GM10266 (cell line): Measurements from ENCODE around the gene ZDHHC14.

Experiments
- DNase-seq: peaks from one replicate; pipeline ENCODE4 v3.0.0; 2012; ENCODE audit errors: extremely low spot score
- CTCF ChIP-seq: IDR thresholded peaks from 2 replicates; pipeline ENCODE4 v1.5.1; 2012; ENCODE audit warnings: mild to moderate bottlenecking, low read depth; ENCODE audit not compliant: control insufficient read depth, insufficient read depth; ENCODE audit errors: missing control alignments

ZDHHC14 gene

GRCh38 chr6:157536223-157536545, 155.2 kb downstream of the ZDHHC14 start:
- no peak for TF ChIP-seq CTCF
- no peak for DNase-seq

GRCh38 chr6:157537556-157537955, 156.6 kb downstream of the ZDHHC14 start:
- DNase-seq: no peak
- TF ChIP-seq CTCF: no peak

GRCh38 chr6:157538168-157538567, 157.2 kb downstream of the ZDHHC14 start:
- TF ChIP-seq CTCF: no peak
- DNase-seq: no peak

- no peak for TF ChIP-seq CTCF
- no peak for DNase-seq
Observed at GRCh38 chr6:157538698-157539097, 157.7 kb downstream of the ZDHHC14 start.

- no peak for TF ChIP-seq CTCF
- no peak for DNase-seq
Observed at GRCh38 chr6:157539421-157539822, 158.4 kb downstream of the ZDHHC14 start.

GRCh38 chr6:157539900-157540752, 159.1 kb downstream of the ZDHHC14 start:
- TF ChIP-seq CTCF: no peak
- DNase-seq: no peak

- no peak for TF ChIP-seq CTCF
- DNase-seq: no peak
Observed at GRCh38 chr6:157541618-157542413, 160.8 kb downstream of the ZDHHC14 start.
